NCI-H510A treated with DMSO at 0.1 percent for 48 hours (cell line): ENCODE data around the gene NEU3.

Source experiments
- DNase-seq: peaks from one replicate; lab custom pipeline; 2025; lab: John Stamatoyannopoulos, UW

NEU3 gene

DNA sequence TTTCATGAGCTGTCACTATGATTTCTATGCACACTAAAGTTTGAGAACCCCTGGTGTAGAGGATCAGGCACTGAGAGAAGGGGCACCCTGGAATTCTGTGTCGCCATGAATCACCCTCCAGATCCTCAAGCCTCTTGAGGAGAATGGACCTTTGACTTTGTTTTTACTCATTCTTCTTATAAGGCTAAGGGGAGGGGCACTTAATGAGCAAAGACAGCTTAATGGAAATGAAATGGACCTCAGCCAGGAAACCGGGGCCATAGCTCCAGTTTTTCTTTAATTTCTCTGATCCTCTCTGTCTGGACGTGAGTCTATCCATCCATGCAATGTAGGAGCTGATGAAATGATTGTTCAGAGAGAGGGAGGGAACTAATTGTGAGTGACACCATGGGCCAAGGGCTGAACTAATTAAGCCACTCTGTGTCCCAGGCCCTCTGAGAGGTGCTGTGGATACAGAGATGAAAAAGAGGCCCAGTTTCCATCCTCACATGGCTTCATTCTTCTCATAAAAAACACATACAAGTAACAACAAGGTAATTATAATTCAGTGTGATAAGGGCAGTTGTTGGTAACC is 75.1 kb downstream of the NEU3 start:
- DNase-seq = no peak

DNA sequence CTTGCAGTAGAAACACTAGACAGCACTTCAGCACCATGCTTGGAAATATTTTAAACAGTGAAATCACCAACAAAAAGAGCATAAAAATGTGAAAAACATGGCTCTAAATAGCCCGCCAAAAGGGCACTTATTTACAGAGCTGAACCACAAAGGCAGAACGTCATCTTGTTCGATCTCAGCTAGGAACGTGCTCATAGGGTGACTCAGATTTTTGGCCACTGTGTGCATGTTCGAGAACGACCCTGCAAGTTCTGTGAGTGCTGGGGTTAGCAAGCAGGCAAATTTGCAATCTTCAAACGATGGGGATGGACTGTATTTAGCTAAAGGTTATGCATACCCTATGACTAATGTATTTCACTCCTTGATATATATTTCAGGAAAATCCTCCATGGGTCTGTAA is 77.3 kb downstream of the NEU3 start:
- no peak for DNase-seq
